H9 (cell line): ENCODE measurements around the gene ARID1B. TPM values are rescaled to one million over a fixed set of nuclear protein-coding genes. Genes with fewer than 3 reads are reported as not detected.

Experiments used
- DNase-seq: peaks from one replicate; pipeline ENCODE4 v3.0.0-alpha.2; 2017
- H2AFZ ChIP-seq: one replicate; pipeline ENCODE4 v1.6.1; 2013; ENCODE audit warnings: mild to moderate bottlenecking, low read length, control low read depth, moderate library complexity
- H2AK5ac ChIP-seq: 2 replicates; pipeline ENCODE4 v1.6.1; 2013; ENCODE audit warnings: low read length, control low read depth, mixed read lengths; ENCODE audit not compliant: insufficient read length
- H2BK120ac ChIP-seq: one replicate; pipeline ENCODE4 v1.6.1; 2013; ENCODE audit warnings: low read depth, mild to moderate bottlenecking, low read length, control low read depth, inconsistent platforms; ENCODE audit not compliant: poor library complexity, severe bottlenecking
- H2BK12ac ChIP-seq: 2 replicates; pipeline ENCODE4 v1.6.1; 2013; ENCODE audit warnings: low read length, control low read depth, mixed read lengths, low read depth; ENCODE audit not compliant: insufficient read length
- H2BK15ac ChIP-seq: 2 replicates; pipeline ENCODE4 v1.6.1; 2013; ENCODE audit warnings: low read depth, low read length, control low read depth
- H2BK20ac ChIP-seq: one replicate; pipeline ENCODE4 v1.6.1; 2013; ENCODE audit warnings: low read depth, mild to moderate bottlenecking, low read length, control low read depth, inconsistent platforms; ENCODE audit not compliant: poor library complexity, severe bottlenecking
- H2BK5ac ChIP-seq: 2 replicates; pipeline ENCODE4 v1.6.1; 2013; ENCODE audit warnings: low read length, control low read depth, mixed read lengths; ENCODE audit not compliant: insufficient read length
- H3K14ac ChIP-seq: 2 replicates; pipeline ENCODE4 v1.6.1; 2013; ENCODE audit warnings: low read length, control low read depth; ENCODE audit not compliant: insufficient read depth
- H3K18ac ChIP-seq: 2 replicates; pipeline ENCODE4 v1.6.1; 2013; ENCODE audit warnings: low read depth, mild to moderate bottlenecking, mixed read lengths, low read length, control low read depth; ENCODE audit not compliant: insufficient read length
- H3K23ac ChIP-seq: 2 replicates; pipeline ENCODE4 v1.6.1; 2013; ENCODE audit warnings: low read length, control low read depth, mixed read lengths, low read depth; ENCODE audit not compliant: insufficient read length
- H3K23me2 ChIP-seq: 2 replicates; pipeline ENCODE4 v1.6.1; 2013; ENCODE audit warnings: low read depth, mild to moderate bottlenecking, mixed read lengths, low read length, control low read depth; ENCODE audit not compliant: insufficient read length, poor library complexity, severe bottlenecking
- H3K27ac ChIP-seq: 2 replicates; pipeline ENCODE4 v1.5.1; 2013; ENCODE audit warnings: low read length, control low read depth, mixed read lengths, low read depth; ENCODE audit not compliant: insufficient read length
- H3K27me3 ChIP-seq: 2 replicates; pipeline ENCODE4 v1.6.1; 2013; ENCODE audit warnings: low read length, control low read depth, inconsistent platforms; ENCODE audit not compliant: insufficient read depth
- H3K4ac ChIP-seq: 2 replicates; pipeline ENCODE4 v1.6.1; 2013; ENCODE audit warnings: low read depth, mild to moderate bottlenecking, control low read depth, inconsistent platforms, low read length, moderate library complexity
- H3K4me1 ChIP-seq: 2 replicates; pipeline ENCODE4 v1.6.1; 2013; ENCODE audit warnings: low read length, control low read depth, inconsistent platforms; ENCODE audit not compliant: insufficient read depth
- H3K4me2 ChIP-seq: 2 replicates; pipeline ENCODE4 v1.6.1; 2013; ENCODE audit warnings: low read length, control low read depth, mixed read lengths; ENCODE audit not compliant: insufficient read length, insufficient read depth
- H3K56ac ChIP-seq: 2 replicates; pipeline ENCODE4 v1.6.1; 2013; ENCODE audit warnings: low read depth, mild to moderate bottlenecking, mixed read lengths, low read length, control low read depth; ENCODE audit not compliant: insufficient read length
- H3K79me1 ChIP-seq: 2 replicates; pipeline ENCODE4 v1.6.1; 2013; ENCODE audit warnings: low read depth, mild to moderate bottlenecking, moderate library complexity, low read length, control low read depth, inconsistent platforms; ENCODE audit not compliant: insufficient read depth, poor library complexity, severe bottlenecking
- H3K79me2 ChIP-seq: 2 replicates; pipeline ENCODE4 v1.6.1; 2013; ENCODE audit warnings: low read length, control low read depth, inconsistent platforms; ENCODE audit not compliant: insufficient read depth
- H3K9ac ChIP-seq: 2 replicates; pipeline ENCODE4 v1.6.1; 2013; ENCODE audit warnings: low read length, control low read depth, mixed read lengths; ENCODE audit not compliant: insufficient read length; ENCODE audit errors: extremely low read depth
- H3K9me3 ChIP-seq: one replicate; pipeline ENCODE4 v1.6.1; 2013; ENCODE audit warnings: low read depth, low read length, inconsistent platforms; ENCODE audit not compliant: control insufficient read depth
- H3T11ph ChIP-seq: one replicate; pipeline ENCODE4 v1.6.1; 2013; ENCODE audit warnings: mild to moderate bottlenecking, low read length, control low read depth, inconsistent platforms
- H4K20me1 ChIP-seq: one replicate; pipeline ENCODE4 v1.6.1; 2013; ENCODE audit not compliant: control insufficient read depth, insufficient read length, insufficient read depth
- H4K5ac ChIP-seq: 2 replicates; pipeline ENCODE4 v1.6.1; 2013; ENCODE audit warnings: low read depth, mild to moderate bottlenecking, mixed read lengths, low read length, control low read depth; ENCODE audit not compliant: insufficient read length
- H4K8ac ChIP-seq: replicated peaks from 2 replicates; pipeline ENCODE4 v1.6.1; 2013; ENCODE audit warnings: low read length, control low read depth, mixed read lengths, low read depth; ENCODE audit not compliant: insufficient read length
- H4K91ac ChIP-seq: 2 replicates; pipeline ENCODE4 v1.6.1; 2013; ENCODE audit warnings: low read depth, mild to moderate bottlenecking, moderate library complexity, mixed read lengths, low read length, control low read depth; ENCODE audit not compliant: insufficient read length
- H3K27ac Mint-ChIP-seq, 3 experiments: 2 replicates in 2 of 3; 3 replicates in 1 of 3; pipeline ENCODE4 v1.8.0; 2020 to 2021; ENCODE audit warnings: mixed read lengths in 3 of 3, mild to moderate bottlenecking in 1 of 3, moderate library complexity in 1 of 3
- H3K27me3 Mint-ChIP-seq: 2 replicates; pipeline ENCODE4 v1.8.0; 2021; ENCODE audit warnings: low read depth, mild to moderate bottlenecking, moderate library complexity, mixed read lengths
- H3K36me3 Mint-ChIP-seq, 3 experiments: 2 replicates in 2 of 3; 3 replicates in 1 of 3; pipeline ENCODE4 v1.8.0; 2020 to 2021; ENCODE audit warnings: low read depth in 3 of 3, mixed read lengths in 3 of 3; ENCODE audit not compliant: insufficient read depth in 1 of 3
- H3K4me1 Mint-ChIP-seq, 2 experiments: 2 replicates each; pipeline ENCODE4 v1.8.0; 2020; ENCODE audit warnings: mixed read lengths in 2 of 2
- H3K4me3 Mint-ChIP-seq, 2 experiments: 2 replicates in 1 of 2; 3 replicates in 1 of 2; pipeline ENCODE4 v1.8.0; 2020 to 2021; ENCODE audit warnings: mild to moderate bottlenecking in 2 of 2, mixed read lengths in 2 of 2, moderate library complexity in 1 of 2
- H3K9me3 Mint-ChIP-seq, 2 experiments: 2 replicates in 1 of 2; 3 replicates in 1 of 2; pipeline ENCODE4 v1.8.0; 2020; ENCODE audit warnings: mild to moderate bottlenecking in 2 of 2, mixed read lengths in 2 of 2, moderate library complexity in 1 of 2
- CTCF ChIP-seq: fragments of 200-600 bp; sonication (generic); conservative IDR thresholded peaks from 3 replicates; pipeline ENCODE4 v1.8.0; 2021; ENCODE audit warnings: antibody characterized with exemption, mild to moderate bottlenecking
- WGBS: extraction: QIAGEN DNeasy Blood & Tissue Kit; methylation state at CpG from one replicate; pipeline ENCODE4 v1.1.7; 2013; ENCODE audit warnings: missing lambda C conversion rate, low lambda C conversion rate, mixed read lengths; ENCODE audit not compliant: insufficient read length; ENCODE audit errors: extremely low coverage; 5-methylcytosine and 5-hydroxymethylcytosine counted together
- total RNA-seq: library from RNA; stranded (reverse); gene quantifications from 2 replicates; pipeline ENCODE4 v1.2.1, GENCODE V29; 2021

Gene ARID1B
- total RNA-seq, 1 experiment from 2014 or later = 88.2 TPM

- H3K27me3 Mint-ChIP-seq = no peaks in the 10 kb centered on the region
- Histone ChIP-seq H3K23ac (no peak overlapping the region), H2AFZ (no peak overlapping the region), H2BK12ac (no peak overlapping the region), H2AK5ac (no peak overlapping the region), H2BK15ac (no peak overlapping the region), H3K18ac (peak overlapping the region; percentile 56), H3K9me3 (no peaks in the 10 kb centered on the region), H3K4me2 (peak overlapping the region; percentile 77), H3K27me3 (no peaks in the 10 kb centered on the region), H3K79me2 (peaks cover 57% of the 10 kb centered on the region; the same call in 1 of the 2 replicates), H3K14ac (no peak overlapping the region), H3K79me1 (no peaks in the 10 kb centered on the region), H3K9ac (no peak overlapping the region), H2BK120ac (no peak overlapping the region), H4K8ac (no peak overlapping the region), H3K4ac (no peak overlapping the region), H2BK5ac (no peak overlapping the region), H4K91ac (no peak overlapping the region), H3T11ph (no peak overlapping the region), H4K5ac (no peak overlapping the region), H3K23me2 (peaks cover 2% of the 10 kb centered on the region), H3K56ac (no peak overlapping the region), H3K4me1 (peaks cover 17% of the 10 kb centered on the region), H3K27ac (no peak overlapping the region), H2BK20ac (no peak overlapping the region), H4K20me1 (no peaks in the 10 kb centered on the region)
- no peak for TF ChIP-seq CTCF
- 0 out of 7 replicates have a peak, but pooled peaks cover 0 to under 1% (median 0%) of the 10 kb centered on the region in 3 experiments for H3K36me3 Mint-ChIP-seq
- H3K27ac Mint-ChIP-seq = peak overlapping the region; percentile 2 to 21 (median 4); a peak in 4 of 7 replicates
- DNase-seq = no peak
- H3K4me1 Mint-ChIP-seq = peaks cover 85 to 87% of the 10 kb centered on the region in 2 experiments
- no CpG with 5 or more reads among the region's 10 CpGs for WGBS
- no peaks in the 10 kb centered on the region for H3K9me3 Mint-ChIP-seq
- peak overlapping the region; percentile 12 to 47; a peak in 3 of 5 replicates for H3K4me3 Mint-ChIP-seq
These were observed 14.2 kb downstream of the ARID1B start for GRCh38 chr6:156791320-156791850.
